Measurements from ENCODE around the gene PHC3.

PHC3 gene

DNA sequence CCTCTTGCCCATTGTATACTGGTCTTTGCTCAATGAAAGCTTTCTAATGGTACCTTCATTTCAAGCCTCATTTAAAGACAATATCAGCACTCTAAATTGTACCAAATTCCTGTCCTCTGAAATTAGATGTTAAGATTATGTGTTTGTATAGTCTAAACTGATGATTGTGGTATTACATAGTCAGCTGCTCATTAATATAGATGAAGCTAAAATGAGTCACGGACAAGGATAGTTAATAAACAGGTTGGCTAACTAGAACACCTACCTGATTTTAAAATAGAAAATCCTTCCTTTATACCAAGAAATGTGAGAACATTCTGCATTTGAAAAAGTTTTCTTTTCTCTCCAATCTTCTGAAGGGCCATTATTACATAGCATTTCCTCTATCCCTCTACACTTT, 43.6 kb upstream of the PHC3 start:
- Histone ChIP-seq H3K27me3 (ENCODE audit: insufficient read depth, poor library complexity, severe bottlenecking) (no peaks in the 10 kb centered on the region), H3K27ac (replicated peaks) (no peak overlapping the region), H3K4me3 (replicated peaks; ENCODE audit: insufficient read depth, low read length) (no peak overlapping the region)
- TF ChIP-seq, protein P1, sequence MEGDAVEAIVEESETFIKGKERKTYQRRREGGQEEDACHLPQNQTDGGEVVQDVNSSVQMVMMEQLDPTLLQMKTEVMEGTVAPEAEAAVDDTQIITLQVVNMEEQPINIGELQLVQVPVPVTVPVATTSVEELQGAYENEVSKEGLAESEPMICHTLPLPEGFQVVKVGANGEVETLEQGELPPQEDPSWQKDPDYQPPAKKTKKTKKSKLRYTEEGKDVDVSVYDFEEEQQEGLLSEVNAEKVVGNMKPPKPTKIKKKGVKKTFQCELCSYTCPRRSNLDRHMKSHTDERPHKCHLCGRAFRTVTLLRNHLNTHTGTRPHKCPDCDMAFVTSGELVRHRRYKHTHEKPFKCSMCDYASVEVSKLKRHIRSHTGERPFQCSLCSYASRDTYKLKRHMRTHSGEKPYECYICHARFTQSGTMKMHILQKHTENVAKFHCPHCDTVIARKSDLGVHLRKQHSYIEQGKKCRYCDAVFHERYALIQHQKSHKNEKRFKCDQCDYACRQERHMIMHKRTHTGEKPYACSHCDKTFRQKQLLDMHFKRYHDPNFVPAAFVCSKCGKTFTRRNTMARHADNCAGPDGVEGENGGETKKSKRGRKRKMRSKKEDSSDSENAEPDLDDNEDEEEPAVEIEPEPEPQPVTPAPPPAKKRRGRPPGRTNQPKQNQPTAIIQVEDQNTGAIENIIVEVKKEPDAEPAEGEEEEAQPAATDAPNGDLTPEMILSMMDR (IDR thresholded peaks at IDR 0.05; ENCODE audit: insufficient read depth, low read length) = no peak
- TF ChIP-seq POLR2AphosphoS5 (IDR thresholded peaks at IDR 0.05; ENCODE audit: low read depth) (no peak), GABPA (IDR thresholded peaks at IDR 0.05; ENCODE audit: low read depth) (no peak), SPI1 (IDR thresholded peaks at IDR 0.05; ENCODE audit: borderline replicate concordance, low read depth) (no peak), REST (IDR thresholded peaks at IDR 0.05; ENCODE audit: insufficient replicate concordance, low read depth) (no peak)
- DNase-seq (ENCODE audit: low read depth in 1 of 2, low spot score in 1 of 2) = no peak

GRCh38 chr3:170222647-170223541, 41.4 kb upstream of the PHC3 start:
- Histone ChIP-seq H3K27me3 (ENCODE audit: insufficient read depth, poor library complexity, severe bottlenecking) (no peaks in the 10 kb centered on the region), H3K4me3 (replicated peaks; ENCODE audit: insufficient read depth, low read length) (peak overlapping the region; percentile 93), H3K27ac (replicated peaks) (peak overlapping the region; percentile 99)
- peak in 1 of 2 experiments; percentile 9 for DNase-seq (ENCODE audit: low read depth in 1 of 2, low spot score in 1 of 2)
- TF ChIP-seq SPI1 (IDR thresholded peaks at IDR 0.05; ENCODE audit: borderline replicate concordance, low read depth) (no peak), GABPA (IDR thresholded peaks at IDR 0.05; ENCODE audit: low read depth) (no peak), POLR2AphosphoS5 (IDR thresholded peaks at IDR 0.05; ENCODE audit: low read depth) (no peak), REST (IDR thresholded peaks at IDR 0.05; ENCODE audit: insufficient replicate concordance, low read depth) (no peak)
- TF ChIP-seq, protein P1 (IDR thresholded peaks at IDR 0.05; ENCODE audit: insufficient read depth, low read length) = no peak

DNA sequence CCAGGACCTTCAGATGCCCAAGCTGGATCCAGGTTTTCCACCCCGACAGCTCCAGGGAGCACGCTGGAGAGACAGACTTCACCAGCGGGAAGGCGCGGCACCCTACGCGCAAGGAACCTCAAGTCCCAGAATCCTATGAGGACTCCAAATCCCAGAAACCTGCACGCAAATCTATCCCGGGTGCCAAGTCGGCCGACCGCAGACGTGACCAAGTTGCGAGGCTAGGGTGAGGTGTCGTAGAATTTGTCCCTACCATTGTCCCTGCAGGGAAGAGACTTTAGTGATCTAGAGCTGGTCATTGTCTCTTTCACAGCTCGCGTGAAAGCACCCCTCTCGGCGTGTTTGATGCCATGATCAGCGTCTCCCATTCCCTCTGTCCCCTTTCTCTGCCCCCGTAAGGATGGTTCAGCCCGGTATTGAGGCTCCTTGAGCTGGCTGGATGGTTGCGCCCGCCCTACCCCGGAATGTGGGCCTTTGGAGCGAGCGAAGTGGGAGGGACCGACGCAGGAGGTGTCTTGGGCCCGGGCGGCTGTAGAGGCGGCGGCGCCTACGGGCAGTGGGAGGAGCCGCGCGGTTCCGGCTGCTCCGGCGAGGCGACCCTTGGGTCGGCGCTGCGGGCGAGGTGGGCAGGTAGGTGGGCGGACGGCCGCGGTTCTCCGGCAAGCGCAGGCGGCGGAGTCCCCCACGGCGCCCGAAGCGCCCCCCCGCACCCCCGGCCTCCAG, 40.6 kb upstream of the PHC3 start, which contains the start of gene PRKCI:
PRKCI (plus strand) TSS at position 501 of the 723 bp plus-strand sequence. CDS start 246 bp downstream, outside the sequence.
- peak; percentile 88 to 96 for DNase-seq (ENCODE audit: low read depth in 1 of 2, low spot score in 1 of 2)
- Histone ChIP-seq H3K4me3 (replicated peaks; ENCODE audit: insufficient read depth, low read length) (peak within 1 kb of the TSS; percentile 93), H3K27ac (replicated peaks) (peak within 1 kb of the TSS; percentile 99), H3K27me3 (ENCODE audit: insufficient read depth, poor library complexity, severe bottlenecking) (no peaks in the 10 kb centered on the region)
- TF ChIP-seq, protein P1 (IDR thresholded peaks at IDR 0.05; ENCODE audit: insufficient read depth, low read length) = no peak
- no peak for TF ChIP-seq SPI1 (IDR thresholded peaks at IDR 0.05; ENCODE audit: borderline replicate concordance, low read depth)
- TF ChIP-seq REST (IDR thresholded peaks at IDR 0.05; ENCODE audit: insufficient replicate concordance, low read depth) = no peak
- no peak; the same call in 1 of the 2 replicates for TF ChIP-seq POLR2AphosphoS5 (IDR thresholded peaks at IDR 0.05; ENCODE audit: low read depth)
- TF ChIP-seq GABPA (IDR thresholded peaks at IDR 0.05; ENCODE audit: low read depth) = no peak

Measured in HL-60 (cell line).